Measurements from ENCODE around the gene DCAF5.

- TF ChIP-seq, protein P1, sequence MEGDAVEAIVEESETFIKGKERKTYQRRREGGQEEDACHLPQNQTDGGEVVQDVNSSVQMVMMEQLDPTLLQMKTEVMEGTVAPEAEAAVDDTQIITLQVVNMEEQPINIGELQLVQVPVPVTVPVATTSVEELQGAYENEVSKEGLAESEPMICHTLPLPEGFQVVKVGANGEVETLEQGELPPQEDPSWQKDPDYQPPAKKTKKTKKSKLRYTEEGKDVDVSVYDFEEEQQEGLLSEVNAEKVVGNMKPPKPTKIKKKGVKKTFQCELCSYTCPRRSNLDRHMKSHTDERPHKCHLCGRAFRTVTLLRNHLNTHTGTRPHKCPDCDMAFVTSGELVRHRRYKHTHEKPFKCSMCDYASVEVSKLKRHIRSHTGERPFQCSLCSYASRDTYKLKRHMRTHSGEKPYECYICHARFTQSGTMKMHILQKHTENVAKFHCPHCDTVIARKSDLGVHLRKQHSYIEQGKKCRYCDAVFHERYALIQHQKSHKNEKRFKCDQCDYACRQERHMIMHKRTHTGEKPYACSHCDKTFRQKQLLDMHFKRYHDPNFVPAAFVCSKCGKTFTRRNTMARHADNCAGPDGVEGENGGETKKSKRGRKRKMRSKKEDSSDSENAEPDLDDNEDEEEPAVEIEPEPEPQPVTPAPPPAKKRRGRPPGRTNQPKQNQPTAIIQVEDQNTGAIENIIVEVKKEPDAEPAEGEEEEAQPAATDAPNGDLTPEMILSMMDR (optimal IDR thresholded peaks at IDR 0.05 in 1 of 3, IDR thresholded peaks at IDR 0.05 in 1 of 3, conservative IDR thresholded peaks at IDR 0.05 in 1 of 3; ENCODE audit: extremely low read depth in 1 of 3, insufficient read depth in 2 of 3, low read length in 3 of 3), result no peak
- TF ChIP-seq EZH2 (IDR thresholded peaks at IDR 0.05; ENCODE audit: low read length), result no peak
These were observed 105.7 kb downstream of the DCAF5 start for GRCh38 chr14:69047255-69047654.
